ENCODE data around the gene ANGPTL7.

DNA sequence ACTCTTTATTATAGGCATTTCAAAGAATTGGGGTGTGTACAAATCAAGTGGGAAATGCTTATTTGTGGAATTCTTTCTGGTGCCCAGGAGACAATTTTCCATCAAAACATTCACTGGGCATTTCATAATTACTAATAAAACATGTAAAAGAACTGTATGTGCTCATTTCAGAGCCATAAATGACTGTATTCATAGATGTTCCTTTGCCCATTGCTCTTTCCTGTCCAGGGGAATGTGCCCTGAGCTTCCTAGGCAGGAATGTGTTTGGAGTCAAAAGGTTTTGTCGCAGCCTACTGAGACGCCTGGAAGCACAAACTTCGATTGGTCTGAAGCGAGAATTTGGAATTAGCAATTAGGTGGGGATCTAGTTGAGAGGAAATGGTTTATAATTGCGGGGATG, 45.8 kb upstream of the ANGPTL7 start:
- no peak for TF ChIP-seq CTCF (IDR thresholded peaks at IDR 0.05)
- TF ChIP-seq POLR2A (IDR thresholded peaks at IDR 0.05): no peak

Data from Peyer's patch (tissue), 4 donors.